ENCODE data around the gene AKAP13.

DNA sequence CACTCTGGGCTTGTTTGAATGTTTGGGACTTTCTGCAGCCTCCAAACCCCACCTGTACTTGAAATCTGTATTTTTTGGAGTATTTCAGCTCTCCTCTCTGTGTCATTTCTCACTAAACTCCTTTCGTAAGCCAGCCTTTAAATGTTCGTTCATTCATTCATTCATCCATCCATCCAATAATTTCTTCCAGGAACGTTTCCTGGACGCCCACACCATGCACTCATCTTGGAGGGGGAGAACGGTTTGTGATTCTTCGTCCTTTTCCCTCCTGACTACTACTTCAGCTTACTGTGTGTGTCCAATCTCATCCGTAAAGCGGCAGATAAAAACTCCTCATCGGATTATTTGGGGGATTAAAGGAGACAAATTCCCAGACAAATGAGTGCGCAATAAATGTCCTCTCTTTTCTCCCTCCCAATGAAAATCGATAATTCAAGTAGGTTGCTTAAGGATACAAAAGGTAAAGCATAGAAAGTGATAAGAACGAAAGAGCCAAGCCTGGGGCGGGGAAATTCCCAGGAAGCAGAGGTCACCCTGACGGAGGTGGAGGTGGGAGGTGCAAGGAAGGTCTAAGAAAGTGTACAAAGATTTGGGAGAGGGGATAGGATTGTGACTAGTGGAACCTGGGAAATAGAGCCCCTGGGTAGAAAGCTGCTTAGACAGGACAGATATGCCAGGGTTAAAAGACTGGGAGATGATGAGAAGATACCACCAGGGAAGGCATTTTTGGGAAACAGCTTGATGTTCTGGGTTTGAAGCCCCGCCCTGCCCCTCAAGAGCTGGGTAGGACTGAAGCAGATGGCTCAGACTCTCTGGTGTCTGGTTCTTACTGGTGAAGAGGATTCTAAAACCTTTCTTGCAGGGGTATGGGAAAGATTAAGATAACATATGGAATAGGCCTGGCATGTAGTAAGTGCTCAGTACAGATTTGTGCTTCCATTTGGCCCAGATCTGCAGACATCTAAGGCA lies 415.2 kb downstream of the AKAP13 start:
- TF ChIP-seq, protein P1, sequence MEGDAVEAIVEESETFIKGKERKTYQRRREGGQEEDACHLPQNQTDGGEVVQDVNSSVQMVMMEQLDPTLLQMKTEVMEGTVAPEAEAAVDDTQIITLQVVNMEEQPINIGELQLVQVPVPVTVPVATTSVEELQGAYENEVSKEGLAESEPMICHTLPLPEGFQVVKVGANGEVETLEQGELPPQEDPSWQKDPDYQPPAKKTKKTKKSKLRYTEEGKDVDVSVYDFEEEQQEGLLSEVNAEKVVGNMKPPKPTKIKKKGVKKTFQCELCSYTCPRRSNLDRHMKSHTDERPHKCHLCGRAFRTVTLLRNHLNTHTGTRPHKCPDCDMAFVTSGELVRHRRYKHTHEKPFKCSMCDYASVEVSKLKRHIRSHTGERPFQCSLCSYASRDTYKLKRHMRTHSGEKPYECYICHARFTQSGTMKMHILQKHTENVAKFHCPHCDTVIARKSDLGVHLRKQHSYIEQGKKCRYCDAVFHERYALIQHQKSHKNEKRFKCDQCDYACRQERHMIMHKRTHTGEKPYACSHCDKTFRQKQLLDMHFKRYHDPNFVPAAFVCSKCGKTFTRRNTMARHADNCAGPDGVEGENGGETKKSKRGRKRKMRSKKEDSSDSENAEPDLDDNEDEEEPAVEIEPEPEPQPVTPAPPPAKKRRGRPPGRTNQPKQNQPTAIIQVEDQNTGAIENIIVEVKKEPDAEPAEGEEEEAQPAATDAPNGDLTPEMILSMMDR (IDR thresholded peaks at IDR 0.05): no peak
- TF ChIP-seq EZH2 (IDR thresholded peaks at IDR 0.05): no peak

All from neural progenitor cell (in vitro differentiated cells).